NCI-H748 treated with DMSO at 0.1 percent for 48 hours (cell line): Measurements from ENCODE around the gene PLA2G12A.
A peak's percentile ranks its signal among the peaks of the same experiment; 100 is the strongest.

Experiments
- DNase-seq: peaks from one replicate; lab custom pipeline; 2025; lab: John Stamatoyannopoulos, UW

The PLA2G12A gene

GRCh38 chr4:109729117-109729717 lies 653 bp downstream of the PLA2G12A start:
- no peak for DNase-seq

GRCh38 chr4:109728385-109728784 lies 1.5 kb downstream of the PLA2G12A start:
- DNase-seq: no peak

DNA sequence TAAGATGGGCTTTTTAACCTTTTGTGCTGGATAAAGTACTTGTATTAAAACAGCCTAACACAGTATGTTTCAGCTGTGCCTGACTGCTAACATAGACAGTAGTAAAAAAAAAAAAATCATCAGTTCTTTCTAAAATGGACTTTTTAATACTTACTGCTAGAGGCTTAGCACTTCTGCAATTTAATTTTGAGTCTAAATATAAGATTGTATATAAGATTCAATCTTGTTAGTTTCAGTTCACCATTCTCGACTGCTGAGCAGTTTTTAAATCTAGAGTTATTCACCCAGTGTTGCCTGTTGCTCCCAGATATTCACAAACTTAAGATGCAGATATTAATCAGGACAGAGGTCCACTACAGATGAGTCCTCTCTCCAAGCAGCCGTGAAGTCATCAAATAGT lies 6.8 kb downstream of the PLA2G12A start:
- DNase-seq: no peak

DNA sequence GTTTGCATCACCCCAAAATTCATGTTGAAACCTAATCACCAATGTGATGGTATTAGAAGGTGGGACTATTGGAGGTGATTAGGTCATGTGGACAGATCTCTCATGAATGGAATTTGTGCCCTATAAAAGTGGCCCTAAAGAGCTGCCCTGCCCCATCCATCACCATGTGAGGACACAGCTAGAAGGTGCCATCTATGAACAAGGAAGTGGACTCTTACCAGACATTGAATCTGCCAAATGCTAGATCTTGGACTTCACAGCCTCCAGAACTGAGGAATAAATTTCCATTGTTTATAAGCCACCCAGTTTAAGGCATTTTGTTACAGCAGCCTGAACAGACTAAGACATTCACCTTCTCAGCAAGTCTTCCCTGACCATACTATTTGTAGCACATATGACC lies 7.5 kb downstream of the PLA2G12A start:
- no peak for DNase-seq

- no peak for DNase-seq
These were observed 8.8 kb downstream of the PLA2G12A start for GRCh38 chr4:109721033-109721432.

DNA sequence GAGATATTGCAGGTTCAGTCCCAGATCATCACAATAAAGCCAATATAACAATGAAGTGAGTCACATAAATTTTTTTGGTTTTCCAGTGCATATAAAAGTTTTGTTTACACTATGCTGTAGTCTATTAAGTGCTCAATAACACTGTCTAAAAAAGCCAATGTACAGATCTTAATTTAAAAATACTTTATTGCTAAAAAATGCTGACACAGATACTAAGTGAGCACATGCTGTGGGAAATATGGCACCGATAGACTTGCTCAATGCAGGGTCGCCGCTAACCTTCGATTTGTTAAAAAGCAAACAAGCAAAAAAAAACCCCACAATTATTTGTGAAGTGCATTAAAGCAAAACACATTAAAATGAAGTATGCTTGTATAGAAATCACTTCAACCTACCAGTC lies 10.3 kb downstream of the PLA2G12A start:
- DNase-seq: no peak

GRCh38 chr4:109718759-109719158 lies 11.1 kb downstream of the PLA2G12A start:
- DNase-seq: no peak

- no peak for DNase-seq
These were observed 16.4 kb downstream of the PLA2G12A start for GRCh38 chr4:109713500-109713899.

GRCh38 chr4:109708990-109709389 lies 20.9 kb downstream of the PLA2G12A start:
- no peak for DNase-seq

DNA sequence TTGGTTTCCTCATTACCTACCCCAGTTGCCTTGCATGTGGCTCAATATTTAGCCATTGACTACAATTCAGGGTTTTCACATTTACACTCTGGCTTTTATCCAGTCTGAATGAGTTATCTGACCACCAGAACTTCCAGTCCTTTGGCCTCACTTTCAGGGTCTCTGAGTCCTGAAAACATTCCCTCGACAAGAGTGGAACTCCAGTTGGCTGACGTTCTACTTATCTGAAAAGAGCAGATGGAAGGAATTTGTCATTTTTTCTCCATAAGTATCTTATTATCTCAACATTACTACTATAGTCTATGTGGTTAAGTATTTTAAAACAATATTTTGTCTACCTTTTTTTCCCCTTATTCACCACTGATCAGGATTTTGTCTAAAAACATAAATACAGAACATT lies 21.4 kb downstream of the PLA2G12A start:
- DNase-seq: no peak

- DNase-seq: no peak
These were observed 26.1 kb downstream of the PLA2G12A start for GRCh38 chr4:109703664-109704361.

- DNase-seq: peak; percentile 56
These were observed 26.8 kb downstream of the PLA2G12A start, which contains the start of gene CASP6 for GRCh38 chr4:109702950-109703663. Gene CASP6 (minus strand): TSS chr4:109703445. CDS start chr4:109703395, 50 bp downstream.

DNA sequence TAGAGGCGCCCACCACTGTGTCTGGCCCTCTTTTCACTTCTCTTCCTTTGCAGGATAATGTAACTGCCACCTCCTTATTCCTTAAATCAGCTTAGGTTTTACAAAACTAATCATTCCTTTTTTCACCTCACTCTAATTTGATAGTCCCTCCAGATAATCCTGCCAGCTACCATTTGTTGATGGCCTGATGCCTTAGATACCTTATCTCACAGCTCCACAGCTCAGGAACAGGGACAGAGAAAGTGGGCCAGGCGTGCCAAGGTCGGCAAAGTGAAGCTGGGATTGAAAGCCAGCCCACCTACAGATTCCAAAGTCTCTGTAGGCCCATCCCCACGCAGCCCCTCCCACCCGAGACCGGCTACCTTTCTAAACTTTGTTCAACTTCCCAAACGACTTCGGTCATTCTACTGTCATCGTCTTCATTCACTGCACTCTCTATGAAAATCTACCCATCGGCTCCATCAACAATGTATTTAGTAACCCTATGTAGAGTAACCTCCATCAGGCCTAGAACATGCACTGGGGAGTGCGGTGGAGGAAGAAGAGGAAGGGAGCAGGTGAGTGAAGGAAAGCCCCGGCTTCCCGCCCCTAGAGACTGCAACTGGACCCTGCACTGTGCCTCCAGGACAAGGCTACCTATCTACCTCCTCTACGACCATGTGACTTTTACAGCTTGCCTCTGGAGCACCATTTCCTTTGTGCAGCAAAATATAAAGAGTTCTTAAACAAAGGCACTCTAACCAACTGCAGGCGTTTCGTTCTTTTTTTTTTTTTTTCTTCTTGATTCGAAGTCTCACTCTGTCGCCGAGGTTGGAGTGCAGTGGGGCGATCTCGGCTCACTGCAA lies 28.1 kb downstream of the PLA2G12A start:
- DNase-seq: no peak

- DNase-seq: no peak
These were observed 30.2 kb downstream of the PLA2G12A start for GRCh38 chr4:109699553-109700225.

DNA sequence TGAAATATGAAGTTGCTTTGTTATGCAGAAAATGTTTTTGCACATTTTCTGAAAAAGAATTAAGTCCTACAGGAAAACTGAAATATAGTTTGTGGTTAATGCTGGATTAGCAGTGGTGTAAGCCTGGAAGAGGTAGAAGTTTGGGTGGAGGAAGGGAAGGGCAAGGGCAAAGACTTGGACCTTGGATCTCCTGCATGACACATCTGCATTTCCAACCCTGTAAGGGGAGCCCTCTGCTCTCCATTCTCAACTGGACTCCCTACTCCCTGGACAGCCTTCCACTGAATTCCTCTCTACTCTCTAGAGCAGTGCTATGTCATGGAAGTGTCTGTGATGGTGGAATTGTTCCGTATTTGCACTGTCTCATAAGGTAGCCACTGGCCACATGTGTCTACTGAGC lies 31.2 kb downstream of the PLA2G12A start:
- no peak for DNase-seq

DNA sequence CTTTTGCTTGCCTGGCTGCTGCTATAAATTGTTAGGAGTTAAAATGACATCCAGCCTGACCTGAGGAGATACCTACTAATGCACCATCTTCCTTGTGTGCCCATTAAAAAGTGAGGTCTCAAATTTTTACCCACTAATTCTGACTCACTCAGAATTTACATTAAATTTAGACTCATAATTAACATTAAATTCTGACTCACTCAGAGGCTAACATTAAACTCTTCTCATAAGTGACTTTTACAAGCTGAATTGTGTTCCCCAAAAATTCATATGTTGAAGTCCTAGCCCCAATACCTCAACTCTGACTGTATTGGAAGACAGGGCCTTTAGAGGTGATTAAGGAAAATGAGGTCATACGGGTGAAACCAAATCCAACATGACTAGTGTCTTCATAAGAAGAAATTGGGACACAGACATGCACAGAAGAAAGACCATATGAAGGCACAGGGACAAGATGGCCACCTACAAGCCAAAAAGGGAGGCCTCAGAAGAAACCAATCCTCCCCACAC lies 38.4 kb downstream of the PLA2G12A start:
- no peak for DNase-seq

DNA sequence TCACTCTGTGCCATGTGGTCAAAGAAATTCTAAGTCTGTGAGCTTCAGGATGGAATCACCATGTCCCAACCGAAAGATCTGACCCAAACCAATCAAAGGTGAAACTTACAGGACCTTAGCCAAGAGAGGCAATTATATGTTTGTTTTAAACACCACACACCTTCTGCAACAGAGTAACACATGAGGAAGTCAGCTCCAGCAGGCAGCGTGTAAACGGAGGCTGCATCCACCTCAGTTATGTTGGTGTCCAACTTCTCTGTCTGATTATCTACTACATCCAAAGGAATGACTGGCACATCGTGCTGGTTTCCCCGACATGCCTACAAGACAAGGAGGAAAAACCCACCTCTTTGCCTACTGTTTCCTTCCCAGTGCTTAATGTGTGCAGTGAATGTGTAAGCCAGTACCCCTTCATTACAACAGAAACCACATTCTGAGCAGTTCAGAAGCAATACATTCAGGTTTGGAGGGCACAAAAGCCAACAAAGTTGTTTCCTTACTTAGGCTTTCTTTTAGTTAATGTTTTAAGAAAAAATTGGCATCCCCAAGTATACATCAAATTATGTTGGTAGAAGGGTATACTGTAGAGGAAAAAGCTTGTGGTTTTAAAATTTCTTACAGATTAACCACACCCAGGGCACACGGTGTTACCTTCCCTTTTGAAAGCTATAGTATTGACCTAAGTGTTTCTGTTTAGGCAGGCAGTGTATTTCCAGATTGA lies 39.0 kb downstream of the PLA2G12A start:
- no peak for DNase-seq

DNA sequence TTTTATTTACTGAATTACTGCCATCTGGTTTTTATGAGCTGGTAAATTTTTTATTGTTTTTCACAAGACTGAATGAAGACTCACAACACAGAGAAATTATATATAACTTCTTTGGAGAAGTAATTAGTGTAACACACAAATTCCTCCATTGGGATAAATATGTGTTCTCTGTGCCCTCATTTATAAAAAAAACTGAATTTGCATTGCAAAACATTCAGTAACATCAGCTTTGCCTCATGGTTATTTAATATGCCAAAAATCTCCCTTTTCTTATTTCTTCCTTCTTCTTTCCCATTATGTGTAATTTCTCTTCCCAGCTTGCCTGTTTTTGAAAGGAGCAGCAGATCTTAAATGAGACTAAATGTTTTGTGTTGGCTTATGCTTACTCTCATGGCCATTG lies 45.1 kb downstream of the PLA2G12A start:
- DNase-seq: no peak

DNA sequence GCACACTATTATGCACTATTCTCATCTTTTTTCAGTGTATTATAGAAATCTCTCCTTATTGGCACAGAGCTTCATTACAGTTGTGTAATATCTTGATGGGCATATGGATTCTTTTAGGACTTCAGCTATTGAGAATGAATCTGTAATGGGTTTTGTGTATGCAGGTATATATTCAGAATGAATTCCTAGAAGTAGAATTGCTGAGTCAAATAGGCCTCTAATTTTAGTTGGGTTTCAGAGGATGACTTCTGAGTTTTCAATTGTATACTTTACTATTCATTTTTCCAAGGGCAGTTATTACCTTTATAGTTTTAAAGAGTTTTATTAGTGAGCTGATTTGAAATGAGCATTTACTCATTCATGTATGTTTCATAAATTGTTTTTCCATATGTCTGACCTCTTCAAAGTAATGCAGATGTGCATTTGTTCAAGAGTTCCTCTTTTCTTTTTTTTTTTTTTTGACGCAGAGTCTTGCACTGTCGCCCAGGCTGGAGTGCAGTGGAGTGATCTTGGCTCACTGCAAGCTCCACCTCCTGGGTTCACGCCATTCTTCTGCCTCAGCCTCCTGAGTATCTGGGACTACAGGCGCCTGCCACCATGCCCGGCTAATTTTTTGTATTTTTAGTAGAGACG lies 46.1 kb downstream of the PLA2G12A start:
- no peak for DNase-seq

DNA sequence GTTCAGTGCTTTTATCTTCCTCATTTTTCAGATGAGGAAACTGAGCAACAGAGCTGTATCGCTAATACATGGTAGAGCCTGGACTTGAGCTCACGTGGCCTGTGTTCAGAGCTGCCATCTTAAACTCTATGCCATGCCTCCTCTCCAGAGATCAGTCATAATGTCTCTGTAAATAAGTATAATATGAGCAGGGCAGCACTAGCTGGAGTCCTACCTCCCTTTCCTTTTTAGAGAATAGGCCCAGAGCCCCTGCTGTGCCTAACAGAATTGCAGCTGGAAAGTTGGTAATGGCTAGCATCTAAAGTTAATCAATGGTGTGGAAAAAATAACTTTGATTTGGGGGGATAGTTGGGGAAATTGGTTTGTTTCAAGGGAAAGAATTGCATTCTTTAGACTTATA lies 47.0 kb downstream of the PLA2G12A start:
- no peak for DNase-seq
